HG02798 (cell line): ENCODE data around the gene VSTM1.
"Not testable (repeated sequence)": the region's sequence is repeated elsewhere in the genome, so short reads cannot be mapped to it uniquely, and the experiment has no call there.

Source experiments
- ATAC-seq: cut with Tn5 transposase; IDR thresholded peaks from one replicate; pipeline ENCODE4 v1.9.1; 2021; ENCODE audit warnings: mild to moderate bottlenecking; ENCODE audit not compliant: unreplicated experiment, poor library complexity

The VSTM1 gene

GRCh38 chr19:54063350-54064116 is at the start of gene VSTM1:
Gene VSTM1, minus strand, starts transcription at chr19:54063897. Its CDS starts 120 bp downstream, at chr19:54063777.
- ATAC-seq: no peak

- ATAC-seq: no peak
These were observed 46.0 kb upstream of the VSTM1 start for GRCh38 chr19:54109651-54110050.

- ATAC-seq: no peak
These were observed 44.8 kb upstream of the VSTM1 start for GRCh38 chr19:54108496-54108895.

- ATAC-seq: no peak
These were observed 44.3 kb upstream of the VSTM1 start for GRCh38 chr19:54107876-54108490.

- no peak for ATAC-seq
These were observed 43.0 kb upstream of the VSTM1 start for GRCh38 chr19:54106716-54107115.

- ATAC-seq: no peak
These were observed 42.1 kb upstream of the VSTM1 start for GRCh38 chr19:54105796-54106195.

GRCh38 chr19:54104998-54105715 is 41.5 kb upstream of the VSTM1 start:
- no peak for ATAC-seq

GRCh38 chr19:54102421-54103169 is 38.9 kb upstream of the VSTM1 start, which contains the start of gene NDUFA3:
Gene NDUFA3, plus strand, starts transcription at chr19:54102855. Its CDS starts 24 bp downstream, at chr19:54102879.
- peak; percentile 99 for ATAC-seq

GRCh38 chr19:54100561-54100960 is 36.9 kb upstream of the VSTM1 start, which contains the start of gene OSCAR:
Gene OSCAR, minus strand, starts transcription at chr19:54100803. Its CDS starts 11 bp downstream, at chr19:54100792.
- ATAC-seq: no peak

- ATAC-seq: not testable (repeated sequence)
These were observed 36.2 kb upstream of the VSTM1 start for GRCh38 chr19:54099903-54100255.

GRCh38 chr19:54099190-54099902 is 35.6 kb upstream of the VSTM1 start:
- no peak for ATAC-seq

- ATAC-seq: no peak
These were observed 33.0 kb upstream of the VSTM1 start for GRCh38 chr19:54096617-54097106.

- not testable (repeated sequence) for ATAC-seq
These were observed 32.3 kb upstream of the VSTM1 start for GRCh38 chr19:54095859-54096616.

GRCh38 chr19:54095136-54095858 is 31.6 kb upstream of the VSTM1 start:
- no peak for ATAC-seq

GRCh38 chr19:54094426-54095000 is 30.8 kb upstream of the VSTM1 start:
- ATAC-seq: no peak

- ATAC-seq: no peak
These were observed 20.7 kb upstream of the VSTM1 start for GRCh38 chr19:54084410-54084809.

GRCh38 chr19:54081032-54081431 is 17.3 kb upstream of the VSTM1 start, which contains the start of gene TARM1:
Gene TARM1, minus strand, starts transcription at chr19:54081365. Its CDS starts 25 bp downstream, at chr19:54081340.
- no peak for ATAC-seq

GRCh38 chr19:54077334-54077733 is 13.6 kb upstream of the VSTM1 start:
- ATAC-seq: no peak
